ENCODE results near the gene SLFN5.
"Not testable (repeated sequence)": the region's sequence is repeated elsewhere in the genome, so short reads cannot be mapped to it uniquely, and the experiment has no call there.

Gene SLFN5

GRCh38 chr17:35294756-35295155 lies 51.9 kb downstream of the SLFN5 start:
- no peak for DNase-seq

GRCh38 chr17:35295686-35296085 lies 52.8 kb downstream of the SLFN5 start:
- peak; percentile 42 for DNase-seq

- DNase-seq, result peak; percentile 39
These were observed 54.8 kb downstream of the SLFN5 start for GRCh38 chr17:35297666-35298065.

GRCh38 chr17:35298639-35299038 lies 55.8 kb downstream of the SLFN5 start:
- no peak for DNase-seq

- no peak for DNase-seq
These were observed 56.3 kb downstream of the SLFN5 start for GRCh38 chr17:35299135-35299534.

GRCh38 chr17:35309345-35309744 lies 66.5 kb downstream of the SLFN5 start:
- DNase-seq, result not testable (repeated sequence)

- DNase-seq, result no peak
These were observed 69.5 kb downstream of the SLFN5 start for GRCh38 chr17:35312346-35312745.

GRCh38 chr17:35312790-35313711 lies 70.2 kb downstream of the SLFN5 start:
- peak; percentile 65 for DNase-seq

GRCh38 chr17:35313875-35314409 lies 71.1 kb downstream of the SLFN5 start:
- DNase-seq, result no peak

GRCh38 chr17:35314415-35315216 lies 71.7 kb downstream of the SLFN5 start:
- DNase-seq, result peak; percentile 9

GRCh38 chr17:35315283-35315682 lies 72.4 kb downstream of the SLFN5 start:
- DNase-seq, result peak; percentile 94

- DNase-seq, result no peak
These were observed 73.1 kb downstream of the SLFN5 start for GRCh38 chr17:35315971-35316370.

- DNase-seq, result no peak
These were observed 79.9 kb downstream of the SLFN5 start for GRCh38 chr17:35322749-35323148.
